ENCODE data around the gene RAD54L2.

The RAD54L2 gene

DNA sequence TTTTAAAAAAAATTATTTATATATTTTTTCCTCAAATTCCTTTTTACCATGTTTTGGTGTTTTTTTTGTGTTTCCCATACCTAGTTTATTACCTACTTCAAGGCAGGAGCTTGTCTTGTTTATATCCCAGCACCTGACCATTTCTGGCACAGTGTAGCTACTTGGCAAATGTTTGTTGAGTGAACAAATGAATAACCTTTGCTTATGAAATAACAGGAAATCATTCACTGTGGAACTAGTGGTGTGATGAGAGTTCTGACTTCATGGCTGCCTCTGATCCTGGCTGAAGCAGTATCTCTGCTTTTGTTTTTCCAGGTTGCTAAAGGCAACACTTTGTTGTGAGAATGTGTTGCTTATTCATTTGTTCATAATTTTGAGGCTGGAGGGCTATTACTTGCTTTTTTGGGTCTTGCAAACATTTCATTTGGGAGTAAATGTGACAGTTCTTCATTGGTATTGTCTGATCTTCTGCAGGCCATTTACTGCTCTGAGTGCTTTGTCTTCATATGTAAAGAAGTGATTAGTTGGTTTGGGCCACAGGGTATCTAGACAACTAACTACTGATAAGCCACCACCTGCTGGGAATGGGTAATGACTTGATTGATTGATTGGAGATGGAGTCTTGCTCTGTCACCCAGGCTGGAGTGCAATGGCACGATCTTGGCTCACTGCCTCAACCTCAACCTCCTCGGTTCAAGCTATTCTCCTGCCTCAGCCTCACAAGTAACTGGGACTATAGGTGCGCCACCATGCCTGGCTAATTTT lies 5.7 kb downstream of the RAD54L2 start:
- DNase-seq (ENCODE audit: low read depth): no peak
- H3K4me3 ChIP-seq (ENCODE audit: low read depth, low read length): no peak overlapping the region
- TF ChIP-seq CTCF (IDR thresholded peaks at IDR 0.05; ENCODE audit: low read depth, low read length) (no peak), POLR2A (IDR thresholded peaks at IDR 0.05; ENCODE audit: extremely low read depth, insufficient read length) (no peak), MYC (IDR thresholded peaks at IDR 0.05; ENCODE audit: low read depth, low read length) (no peak)
- TF ChIP-seq, protein P1, sequence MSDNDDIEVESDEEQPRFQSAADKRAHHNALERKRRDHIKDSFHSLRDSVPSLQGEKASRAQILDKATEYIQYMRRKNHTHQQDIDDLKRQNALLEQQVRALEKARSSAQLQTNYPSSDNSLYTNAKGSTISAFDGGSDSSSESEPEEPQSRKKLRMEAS (IDR thresholded peaks at IDR 0.05; ENCODE audit: low read depth, low read length): no peak

GRCh38 chr3:51547274-51547673 lies 8.8 kb downstream of the RAD54L2 start:
- no peak overlapping the region for H3K4me3 ChIP-seq (ENCODE audit: low read depth, low read length)
- DNase-seq (ENCODE audit: low read depth): no peak
- TF ChIP-seq POLR2A (IDR thresholded peaks at IDR 0.05; ENCODE audit: extremely low read depth, insufficient read length) (no peak), MYC (IDR thresholded peaks at IDR 0.05; ENCODE audit: low read depth, low read length) (no peak), CTCF (IDR thresholded peaks at IDR 0.05; ENCODE audit: low read depth, low read length) (no peak)
- TF ChIP-seq, protein P1 (IDR thresholded peaks at IDR 0.05; ENCODE audit: low read depth, low read length): no peak

DNA sequence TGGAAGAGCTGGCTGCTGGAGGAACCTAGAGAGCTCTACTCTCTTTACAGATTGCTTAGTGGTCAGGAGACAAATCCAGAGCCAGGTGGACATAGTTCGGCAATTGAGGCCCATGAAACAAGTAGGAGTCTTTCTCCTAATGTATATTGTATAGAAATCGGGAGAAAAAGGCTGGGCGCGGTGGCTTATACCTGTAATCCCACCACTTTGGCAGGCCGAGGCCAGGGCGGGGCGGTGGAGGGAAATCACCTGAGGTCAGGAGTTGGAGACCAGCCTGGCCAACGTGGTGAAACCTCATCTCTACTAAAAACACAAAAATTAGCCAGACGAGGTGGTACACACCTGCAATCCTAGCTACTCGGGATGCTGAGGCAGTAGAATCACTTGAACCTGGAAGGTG lies 10.8 kb downstream of the RAD54L2 start:
- TF ChIP-seq MYC (IDR thresholded peaks at IDR 0.05; ENCODE audit: low read depth, low read length) (no peak), CTCF (IDR thresholded peaks at IDR 0.05; ENCODE audit: low read depth, low read length) (no peak)
- DNase-seq (ENCODE audit: low read depth): no peak
- H3K4me3 ChIP-seq (ENCODE audit: low read depth, low read length): no peak overlapping the region

- TF ChIP-seq POLR2A (IDR thresholded peaks at IDR 0.05; ENCODE audit: extremely low read depth, insufficient read length): no peak
- TF ChIP-seq, protein P1 (IDR thresholded peaks at IDR 0.05; ENCODE audit: low read depth, low read length): no peak
- no peak for TF ChIP-seq CTCF (IDR thresholded peaks at IDR 0.05; ENCODE audit: low read depth, low read length)
- no peak for TF ChIP-seq MYC (IDR thresholded peaks at IDR 0.05; ENCODE audit: low read depth, low read length)
- H3K4me3 ChIP-seq (ENCODE audit: low read depth, low read length): no peak overlapping the region
- DNase-seq (ENCODE audit: low read depth): no peak
These were observed 11.7 kb downstream of the RAD54L2 start for GRCh38 chr3:51550080-51550819.

DNA sequence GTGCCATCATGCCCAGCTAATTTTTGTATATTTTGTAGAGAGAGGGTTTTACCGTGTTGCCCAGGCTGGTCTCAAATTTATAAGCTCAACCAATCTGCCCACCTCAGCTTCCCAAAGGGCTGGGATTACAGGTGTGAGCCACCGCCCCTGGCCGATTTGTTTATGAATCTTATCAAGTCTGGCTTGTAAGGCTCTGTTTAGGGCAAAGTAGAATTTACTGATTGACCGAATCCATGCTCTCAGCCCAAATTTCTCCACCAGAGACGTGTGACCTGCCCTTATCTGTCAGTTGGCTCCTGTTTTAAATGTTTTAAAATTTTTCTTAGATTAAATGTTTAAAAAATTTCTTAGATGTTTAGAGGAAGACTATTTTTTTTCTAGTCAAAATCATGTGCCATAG lies 19.5 kb downstream of the RAD54L2 start:
- TF ChIP-seq POLR2A (IDR thresholded peaks at IDR 0.05; ENCODE audit: extremely low read depth, insufficient read length): no peak
- TF ChIP-seq, protein P1 (IDR thresholded peaks at IDR 0.05; ENCODE audit: low read depth, low read length): no peak
- TF ChIP-seq CTCF (IDR thresholded peaks at IDR 0.05; ENCODE audit: low read depth, low read length): no peak
- no peak for TF ChIP-seq MYC (IDR thresholded peaks at IDR 0.05; ENCODE audit: low read depth, low read length)
- DNase-seq (ENCODE audit: low read depth): no peak
- no peak overlapping the region for H3K4me3 ChIP-seq (ENCODE audit: low read depth, low read length)

Data from NB4 (cell line).